IPS-20b (cell line): ENCODE measurements around the gene HPN.
"Not testable (repeated sequence)": the region's sequence is repeated elsewhere in the genome, so short reads cannot be mapped to it uniquely, and the experiment has no call there.

Experiments
- H3K27ac ChIP-seq: one replicate; pipeline ENCODE4 v1.5.1; 2013; ENCODE audit warnings: low read length
- H3K27me3 ChIP-seq: 2 replicates; pipeline ENCODE4 v1.6.1; 2013; ENCODE audit warnings: mild to moderate bottlenecking, low read length, inconsistent platforms; ENCODE audit not compliant: insufficient read depth
- H3K36me3 ChIP-seq: 2 replicates; pipeline ENCODE4 v1.6.1; 2013; ENCODE audit warnings: low read depth, mild to moderate bottlenecking, inconsistent platforms, low read length, moderate library complexity; ENCODE audit not compliant: insufficient read depth
- H3K4me1 ChIP-seq: 2 replicates; pipeline ENCODE4 v1.6.1; 2013; ENCODE audit warnings: mild to moderate bottlenecking, control low read depth, inconsistent platforms, low read length, moderate library complexity; ENCODE audit not compliant: insufficient read depth
- H3K4me3 ChIP-seq: 2 replicates; pipeline ENCODE4 v1.5.1; 2013; ENCODE audit warnings: mild to moderate bottlenecking, low read length, inconsistent platforms
- H3K9ac ChIP-seq: 2 replicates; pipeline ENCODE4 v1.6.1; 2013; ENCODE audit warnings: low read depth, mild to moderate bottlenecking, inconsistent platforms, low read length, moderate library complexity
- H3K9me3 ChIP-seq: 2 replicates; pipeline ENCODE4 v1.6.1; 2013; ENCODE audit warnings: mild to moderate bottlenecking, low read depth, low read length, inconsistent platforms; ENCODE audit not compliant: insufficient read depth

Gene HPN

DNA sequence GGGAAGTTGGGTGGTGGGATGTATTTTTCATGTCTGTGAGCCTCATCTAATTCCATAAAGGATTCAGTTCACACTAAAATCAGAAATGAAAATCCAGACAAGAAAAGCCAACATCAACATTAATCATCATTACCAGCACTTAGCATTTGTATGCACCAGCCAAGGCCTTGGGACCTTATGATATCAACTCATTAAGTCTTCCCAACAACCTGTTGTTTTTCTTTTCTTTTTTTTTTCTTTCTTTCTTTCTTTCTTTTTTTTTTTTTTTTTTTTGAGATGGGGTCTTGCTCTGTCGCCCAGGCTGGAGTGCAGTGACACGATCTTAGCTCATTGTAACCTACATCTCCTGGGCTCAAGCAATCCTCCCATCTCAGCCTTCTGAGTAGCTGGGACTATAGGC lies 9.1 kb downstream of the HPN start:
- not testable (repeated sequence) for H3K4me1 ChIP-seq, H3K27ac ChIP-seq, H3K4me3 ChIP-seq, H3K27me3 ChIP-seq, H3K9me3 ChIP-seq, H3K9ac ChIP-seq, H3K36me3 ChIP-seq

DNA sequence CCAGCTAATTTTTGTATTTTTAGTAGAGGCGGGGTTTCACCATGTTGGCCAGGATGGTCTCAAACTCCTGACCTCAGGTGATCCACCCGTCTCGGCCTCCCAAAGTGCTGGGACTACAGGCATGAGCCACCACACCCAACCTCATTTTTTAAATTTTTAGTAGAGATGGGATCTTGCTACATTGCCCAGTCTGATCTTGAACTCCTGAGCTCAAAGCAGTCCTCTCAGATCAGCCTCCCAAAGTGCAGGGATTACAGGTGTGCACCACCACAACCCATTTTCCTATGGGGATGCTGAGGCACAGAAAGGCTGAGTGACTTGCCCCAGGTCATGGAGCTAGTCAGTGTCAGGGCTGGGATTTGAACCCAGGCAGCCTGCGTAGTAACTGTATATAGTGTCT lies 9.7 kb downstream of the HPN start:
- H3K9ac ChIP-seq, H3K27me3 ChIP-seq, H3K27ac ChIP-seq, H3K9me3 ChIP-seq, H3K4me3 ChIP-seq, H3K4me1 ChIP-seq, H3K36me3 ChIP-seq: not testable (repeated sequence)

DNA sequence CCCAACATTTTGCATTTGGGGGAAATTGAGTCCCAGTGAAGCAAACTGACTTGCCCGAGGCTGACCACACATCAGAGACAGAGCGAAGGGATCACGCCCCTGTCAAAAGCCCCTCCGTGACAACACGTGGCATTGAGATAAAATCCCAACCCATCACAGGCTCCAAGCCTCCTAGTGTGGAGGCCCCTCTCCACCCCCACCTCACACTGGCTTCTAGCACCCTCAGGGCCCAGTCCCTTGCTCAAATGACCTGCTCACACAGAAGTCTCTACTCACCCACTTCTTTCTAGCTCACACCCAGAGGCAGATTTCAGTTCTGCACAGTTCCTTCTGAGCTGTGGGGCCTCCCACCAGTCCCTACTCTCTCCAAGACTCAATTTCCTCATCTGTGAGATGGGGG lies 10.3 kb downstream of the HPN start:
- H3K9me3 ChIP-seq = no peaks in the 10 kb centered on the region
- no peaks in the 10 kb centered on the region for H3K27me3 ChIP-seq
- H3K27ac ChIP-seq = no peak overlapping the region
- no peak overlapping the region for H3K4me3 ChIP-seq
- H3K9ac ChIP-seq = no peak overlapping the region
- 0 out of 2 replicates have a peak, but pooled peaks cover 2% of the 10 kb centered on the region for H3K36me3 ChIP-seq
- peaks cover 6% of the 10 kb centered on the region; the same call in 1 of the 2 replicates for H3K4me1 ChIP-seq

DNA sequence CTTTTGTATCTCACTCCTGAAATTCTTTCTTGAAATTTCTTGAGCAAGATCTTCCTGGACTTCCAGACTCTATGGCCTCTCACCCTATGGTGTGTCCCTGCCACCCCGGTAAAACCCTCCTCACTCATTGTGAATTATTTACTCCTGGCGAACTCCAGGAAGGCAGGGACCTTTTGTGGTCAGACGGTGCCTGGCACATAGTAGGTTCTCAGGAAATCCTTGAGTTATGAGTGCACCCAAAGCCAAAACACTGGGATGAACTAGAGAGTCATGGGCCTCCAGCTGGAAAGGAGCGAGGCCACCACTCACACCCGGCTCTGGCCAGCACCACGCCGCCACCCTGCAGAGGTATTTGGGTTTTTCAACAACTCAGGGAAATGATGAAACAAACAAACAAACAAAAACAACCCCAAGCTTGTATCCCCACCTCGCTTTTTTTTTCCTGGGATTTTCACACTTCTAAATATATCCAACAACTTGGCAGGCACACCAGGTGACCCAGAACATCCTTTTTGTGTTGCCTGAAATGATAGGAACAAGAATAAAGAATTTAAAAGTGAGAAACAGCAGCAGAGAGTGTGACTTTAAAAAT lies 11.2 kb downstream of the HPN start:
- Histone ChIP-seq H3K4me3 (no peak overlapping the region), H3K4me1 (peaks cover 6% of the 10 kb centered on the region; the same call in 1 of the 2 replicates), H3K27me3 (no peaks in the 10 kb centered on the region), H3K9ac (no peak overlapping the region), H3K27ac (no peak overlapping the region), H3K36me3 (0 out of 2 replicates have a peak, but pooled peaks cover 2% of the 10 kb centered on the region), H3K9me3 (no peaks in the 10 kb centered on the region)

DNA sequence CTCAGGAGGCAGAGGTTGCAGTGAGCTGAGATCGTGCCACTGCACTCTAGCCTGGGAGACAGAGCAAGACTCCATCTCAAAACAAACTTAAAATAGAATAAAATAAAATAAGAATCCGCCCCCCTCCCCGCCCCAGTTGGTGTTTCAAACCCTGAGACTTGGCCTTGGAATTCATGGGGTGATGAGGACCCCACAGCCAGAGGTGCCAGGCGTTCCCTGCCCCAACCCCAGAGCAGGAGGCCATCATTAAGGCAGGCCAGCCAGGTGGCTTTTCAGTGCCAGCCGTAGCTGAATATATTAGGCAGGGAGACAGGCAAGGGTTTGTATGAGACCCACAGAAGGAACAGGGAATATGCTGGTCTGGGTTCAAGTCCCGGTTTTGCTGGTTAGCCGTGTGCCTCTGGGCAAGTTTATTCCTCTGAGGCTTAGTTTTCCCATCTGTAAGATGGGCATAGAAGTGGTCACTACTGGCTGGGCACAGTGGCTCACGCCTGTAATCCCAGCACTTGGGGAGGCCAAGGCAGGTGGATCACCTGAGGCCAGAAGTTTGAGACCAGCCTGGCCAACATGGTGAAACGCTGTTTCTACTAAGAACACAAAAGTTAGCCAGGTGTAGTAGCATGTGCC lies 12.3 kb downstream of the HPN start:
- Histone ChIP-seq H3K36me3 (0 out of 2 replicates have a peak, but pooled peaks cover 2% of the 10 kb centered on the region), H3K27ac (no peak overlapping the region), H3K9me3 (no peaks in the 10 kb centered on the region), H3K4me3 (no peak overlapping the region), H3K9ac (no peak overlapping the region), H3K4me1 (peaks cover 6% of the 10 kb centered on the region; the same call in 1 of the 2 replicates), H3K27me3 (no peaks in the 10 kb centered on the region)

DNA sequence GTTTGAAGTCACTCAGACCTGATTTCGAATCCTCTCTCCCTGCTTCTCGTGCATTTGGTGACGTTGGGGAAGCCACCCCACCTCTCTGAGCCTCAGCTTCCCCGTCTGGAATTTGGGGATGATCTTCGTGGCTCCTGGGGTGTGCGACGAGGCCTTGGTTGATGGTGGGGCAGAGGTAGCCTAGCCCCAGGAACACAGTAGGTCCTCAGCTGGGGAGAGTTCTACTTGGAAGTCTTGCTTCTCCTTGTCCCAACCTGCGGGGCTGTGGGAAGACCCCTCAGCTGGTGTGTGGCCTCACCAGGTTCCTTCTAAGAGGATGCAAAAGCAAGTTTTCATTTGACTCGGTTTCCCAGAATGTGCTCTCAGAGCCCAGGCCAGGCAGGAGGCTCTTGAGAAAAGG lies 13.1 kb downstream of the HPN start:
- Histone ChIP-seq H3K9me3 (no peaks in the 10 kb centered on the region), H3K27ac (no peak overlapping the region), H3K36me3 (0 out of 2 replicates have a peak, but pooled peaks cover 2% of the 10 kb centered on the region), H3K9ac (no peak overlapping the region), H3K27me3 (no peaks in the 10 kb centered on the region), H3K4me3 (no peak overlapping the region), H3K4me1 (peaks cover 6% of the 10 kb centered on the region; the same call in 1 of the 2 replicates)

DNA sequence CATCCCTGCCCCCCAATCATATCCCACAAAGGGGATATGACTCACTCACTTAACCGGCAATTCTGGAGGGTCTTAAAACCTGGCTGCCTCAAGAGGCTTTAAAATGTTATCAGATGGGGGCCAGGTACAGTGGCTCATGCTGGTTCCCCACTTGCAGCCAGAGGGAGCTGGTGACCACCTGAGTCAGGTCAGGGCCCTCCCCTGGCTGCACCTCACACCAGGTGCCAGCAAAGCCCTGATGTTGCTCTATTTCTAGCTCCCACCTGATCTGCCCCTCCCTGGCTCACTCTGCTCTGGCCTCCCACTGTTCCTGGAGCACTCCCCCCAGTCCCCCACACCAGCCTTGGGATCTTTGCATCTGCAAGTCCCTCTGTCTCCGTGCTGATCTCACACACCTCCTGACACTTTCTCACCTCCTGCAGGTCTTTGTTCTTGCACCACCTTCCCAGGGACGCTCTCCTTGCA lies 14.2 kb downstream of the HPN start:
- H3K27ac ChIP-seq = no peak overlapping the region
- peak overlapping the region; percentile 51; the same call in 1 of the 2 replicates for H3K9ac ChIP-seq
- H3K27me3 ChIP-seq = no peaks in the 10 kb centered on the region
- H3K4me3 ChIP-seq = peak overlapping the region; percentile 19; the same call in 1 of the 2 replicates
- H3K4me1 ChIP-seq = peaks cover 6% of the 10 kb centered on the region; the same call in 1 of the 2 replicates
- no peaks in the 10 kb centered on the region for H3K36me3 ChIP-seq
- no peaks in the 10 kb centered on the region for H3K9me3 ChIP-seq

DNA sequence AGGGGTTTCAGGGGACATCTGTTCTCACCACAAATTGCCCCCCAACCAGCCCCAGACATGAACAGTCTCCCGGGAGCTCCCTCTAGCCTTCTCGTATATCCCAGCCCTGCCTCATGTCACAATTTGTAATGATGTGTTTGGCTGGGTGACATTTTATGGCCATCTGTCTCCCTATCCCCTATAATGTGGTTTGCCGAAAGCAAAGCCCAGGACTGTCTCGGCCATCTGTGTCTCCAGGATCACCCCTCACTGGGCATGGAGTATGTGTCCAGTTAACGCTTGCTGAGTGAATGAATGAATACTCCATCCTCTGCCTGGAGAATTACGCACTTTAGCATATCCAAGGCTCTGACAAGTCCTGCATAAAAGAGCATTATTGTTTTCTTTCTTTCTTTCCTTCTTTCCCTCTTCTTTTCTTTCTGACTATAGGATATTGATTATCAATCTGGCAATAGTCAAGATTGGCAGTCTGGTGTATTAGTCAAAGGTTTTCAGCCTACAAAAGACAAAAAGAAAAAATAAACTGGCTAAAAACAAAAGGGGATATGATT lies 15.1 kb downstream of the HPN start:
- no peaks in the 10 kb centered on the region for H3K27me3 ChIP-seq
- H3K9ac ChIP-seq = peak overlapping the region; percentile 51; the same call in 1 of the 2 replicates
- no peaks in the 10 kb centered on the region for H3K9me3 ChIP-seq
- 0 out of 2 replicates have a peak overlapping the region, but pooled peaks have one; percentile 19 for H3K4me3 ChIP-seq
- H3K4me1 ChIP-seq = peaks cover 6% of the 10 kb centered on the region; the same call in 1 of the 2 replicates
- no peaks in the 10 kb centered on the region for H3K36me3 ChIP-seq
- H3K27ac ChIP-seq = no peak overlapping the region

DNA sequence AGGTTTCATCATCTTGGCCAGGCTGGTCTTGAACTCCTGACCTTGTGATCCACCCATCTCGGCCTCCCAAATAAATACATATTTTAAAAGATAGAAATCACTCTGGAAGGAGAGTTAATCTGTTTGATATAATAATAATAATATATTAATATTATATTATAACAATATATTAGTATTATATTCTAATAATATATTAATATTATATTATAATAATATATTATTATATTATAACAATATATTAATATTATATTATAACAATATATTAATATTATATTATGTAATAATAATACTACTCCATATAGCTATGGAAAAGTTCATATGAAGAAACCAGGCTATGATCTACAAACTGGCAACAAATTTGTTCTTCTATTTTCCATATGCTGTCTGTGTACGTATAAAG lies 16.8 kb downstream of the HPN start:
- Histone ChIP-seq H3K36me3 (no peaks in the 10 kb centered on the region), H3K4me3 (no peak overlapping the region), H3K4me1 (peaks cover 6% of the 10 kb centered on the region; the same call in 1 of the 2 replicates), H3K27me3 (peaks cover 4% of the 10 kb centered on the region; the same call in 1 of the 2 replicates), H3K9me3 (no peaks in the 10 kb centered on the region), H3K9ac (no peak overlapping the region), H3K27ac (no peak overlapping the region)

DNA sequence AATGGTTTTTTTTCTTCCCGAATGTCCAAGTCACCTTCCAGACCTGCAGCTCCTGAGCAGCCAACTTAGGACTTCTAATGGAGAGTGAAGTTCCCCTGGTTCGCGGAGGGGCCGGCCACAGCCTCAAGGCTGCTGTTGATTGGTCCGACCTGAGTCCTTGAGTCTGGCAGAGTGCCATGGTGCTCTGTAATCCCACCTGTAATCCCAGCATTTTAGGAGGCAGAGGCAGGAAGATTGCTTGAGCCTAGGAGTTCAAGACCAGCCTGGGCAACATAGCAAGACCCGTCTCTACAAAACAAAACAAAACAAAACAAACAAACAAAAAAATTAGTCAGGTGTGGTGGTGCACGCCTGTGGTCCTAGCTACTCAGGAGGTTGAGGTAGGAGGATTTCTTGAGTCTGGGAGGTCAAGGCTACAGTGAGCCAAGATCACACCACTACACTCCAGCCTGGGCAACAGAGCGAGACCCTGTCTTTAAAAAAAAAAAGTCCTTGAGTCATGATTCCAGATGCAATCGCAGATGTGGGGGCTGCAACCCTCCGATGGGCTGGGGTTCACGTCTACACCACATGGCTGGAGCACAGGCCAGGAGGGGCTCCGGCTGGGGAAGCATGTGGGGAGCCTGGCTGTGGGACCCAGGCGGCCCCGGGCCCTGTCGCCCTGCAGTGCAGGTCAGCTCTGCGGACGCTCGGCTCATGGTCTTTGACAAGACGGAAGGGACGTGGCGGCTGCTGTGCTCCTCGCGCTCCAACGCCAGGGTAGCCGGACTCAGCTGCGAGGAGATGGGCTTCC lies 17.7 kb downstream of the HPN start:
- H3K36me3 ChIP-seq = no peaks in the 10 kb centered on the region
- H3K27ac ChIP-seq = no peak overlapping the region
- no peak overlapping the region for H3K4me3 ChIP-seq
- H3K27me3 ChIP-seq = peaks cover 9% of the 10 kb centered on the region; the same call in 1 of the 2 replicates
- H3K9me3 ChIP-seq = no peaks in the 10 kb centered on the region
- no peak overlapping the region for H3K9ac ChIP-seq
- peaks cover 6% of the 10 kb centered on the region; the same call in 1 of the 2 replicates for H3K4me1 ChIP-seq

DNA sequence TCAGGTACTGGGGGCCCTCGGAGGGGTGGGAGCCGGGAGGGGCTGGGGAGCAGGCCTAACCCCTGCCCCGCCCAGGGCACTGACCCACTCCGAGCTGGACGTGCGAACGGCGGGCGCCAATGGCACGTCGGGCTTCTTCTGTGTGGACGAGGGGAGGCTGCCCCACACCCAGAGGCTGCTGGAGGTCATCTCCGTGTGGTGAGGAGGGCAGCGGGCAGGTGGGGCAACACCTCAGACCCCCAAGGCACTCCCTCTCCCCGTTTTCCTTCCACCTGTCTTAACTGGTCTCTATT lies 18.2 kb downstream of the HPN start:
- Histone ChIP-seq H3K4me3 (no peak overlapping the region), H3K27me3 (peaks cover 9% of the 10 kb centered on the region; the same call in 1 of the 2 replicates), H3K4me1 (peaks cover 6% of the 10 kb centered on the region; the same call in 1 of the 2 replicates), H3K27ac (no peak overlapping the region), H3K36me3 (no peaks in the 10 kb centered on the region), H3K9me3 (no peaks in the 10 kb centered on the region), H3K9ac (no peak overlapping the region)
